HL-60/S4 treated with phorbol 12-myristate 13-acetate at 8.2 ng/mL for 4 days and 3 days (cell line): ENCODE data around the gene HEMK1.

Experiments
- in situ Hi-C: fragments of 300-500 bp; cut with MboI; formaldehyde crosslinking; loops from 2 replicates; pipeline ENCODE4 v1.15.0; 2022; ENCODE audit warnings: low sequenced_read_pairs

Gene HEMK1

DNA sequence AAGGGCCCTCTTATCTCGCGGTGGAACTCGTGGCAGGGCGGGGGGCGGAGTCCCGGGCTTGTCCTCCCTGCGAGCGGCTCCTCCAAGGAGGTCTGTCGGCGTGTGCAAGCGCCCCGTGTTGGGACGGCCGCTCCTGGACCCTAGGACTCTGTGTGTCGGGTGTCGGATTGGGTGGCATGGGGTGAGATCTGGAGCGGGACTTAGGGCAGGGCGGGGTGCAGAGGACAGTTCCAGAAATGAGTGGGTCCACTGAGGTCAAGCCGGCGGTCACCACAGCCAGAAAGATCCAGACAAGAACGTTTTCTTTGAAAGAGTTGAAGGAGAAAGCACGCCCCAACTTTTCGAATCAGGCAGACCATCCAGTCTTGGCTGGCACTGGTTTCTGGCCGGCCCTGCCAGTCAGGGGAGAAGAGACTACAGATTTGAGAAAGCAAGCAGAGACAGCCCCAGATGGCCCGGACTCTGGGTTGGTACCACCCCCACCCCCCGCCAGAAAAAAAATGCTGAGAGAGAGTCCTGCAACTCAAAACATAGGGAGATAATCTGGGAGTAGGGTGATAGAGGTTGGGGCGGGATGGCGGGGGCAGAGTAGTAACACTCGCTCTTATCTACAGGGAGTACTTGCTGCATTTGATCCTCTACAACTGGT is 43.0 kb downstream of the HEMK1 start:
- in situ Hi-C loops: loop anchor here (25.0 kb wide), 1 partner anchor 775 kb away; the partner anchor contains the start of genes MANF and RBM15B

- in situ Hi-C loops: loop anchor here (25.0 kb wide), 1 partner anchor 774 kb away; the partner anchor contains the start of genes MANF and RBM15B
Observed at GRCh38 chr3:50612970-50613846, 43.9 kb downstream of the HEMK1 start.

GRCh38 chr3:50615190-50615589 is 45.9 kb downstream of the HEMK1 start:
- in situ Hi-C loops: loop anchor here (25.0 kb wide), 1 partner anchor 772 kb away; the partner anchor contains the start of genes MANF and RBM15B

GRCh38 chr3:50616003-50616769 is 46.9 kb downstream of the HEMK1 start:
- in situ Hi-C loops: loop anchor here (25.0 kb wide), 1 partner anchor 771 kb away; the partner anchor contains the start of genes MANF and RBM15B

DNA sequence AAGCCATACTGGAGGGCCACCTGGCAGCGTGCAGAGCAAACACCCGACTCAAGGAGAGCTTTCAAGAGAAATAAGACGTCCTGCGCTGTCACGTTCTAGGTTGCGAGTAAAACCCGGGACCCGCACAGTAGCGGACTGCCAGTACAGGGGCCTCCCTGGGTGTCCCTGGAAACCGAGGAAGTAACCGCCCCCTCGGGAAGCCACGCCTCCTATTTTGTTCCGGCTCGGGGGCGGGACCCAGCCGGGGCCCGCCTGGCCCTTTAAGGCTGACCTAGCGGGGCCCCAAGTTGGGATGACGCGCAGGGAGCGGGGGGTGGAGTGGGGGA is 47.4 kb downstream of the HEMK1 start:
- in situ Hi-C loops: loop anchor here (25.0 kb wide), 1 partner anchor 771 kb away; the partner anchor contains the start of genes MANF and RBM15B

GRCh38 chr3:50617096-50617791 is 47.9 kb downstream of the HEMK1 start, which contains the start of gene MAPKAPK3:
Gene MAPKAPK3 (plus strand): TSS chr3:50617151. CDS start chr3:50617566, 415 bp downstream.
- in situ Hi-C loops: loop anchor here (25.0 kb wide), 1 partner anchor 770 kb away; the partner anchor contains the start of genes MANF and RBM15B

DNA sequence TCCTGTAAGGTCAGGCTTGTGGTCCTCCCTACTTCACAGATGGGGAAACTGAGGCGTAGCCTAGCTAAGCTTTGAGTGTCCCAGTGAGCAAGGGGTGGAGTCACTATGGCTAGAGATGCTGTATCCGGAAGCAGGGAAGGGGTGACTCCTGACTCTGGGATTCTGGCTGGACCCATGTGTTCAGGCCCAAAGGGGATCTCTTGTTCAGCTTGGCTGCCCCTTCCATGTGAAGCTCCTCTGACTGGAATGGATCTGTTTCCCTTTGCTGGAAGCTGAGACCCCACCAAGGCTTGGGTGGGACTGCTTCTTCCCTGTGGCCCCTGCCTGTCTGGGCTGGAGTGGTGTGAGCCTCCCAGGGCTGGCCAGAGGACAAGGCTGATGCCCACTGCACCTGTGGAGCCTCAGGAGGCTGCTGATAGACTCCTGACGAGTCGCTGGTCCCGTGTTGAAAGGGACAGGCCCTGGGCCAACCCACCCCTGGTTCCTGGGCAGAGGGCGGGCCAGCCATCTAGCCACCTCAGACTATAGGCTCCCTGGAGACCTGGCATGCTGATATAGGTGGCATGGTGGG is 48.7 kb downstream of the HEMK1 start:
- in situ Hi-C loops: loop anchor here (25.0 kb wide), 1 partner anchor 769 kb away; the partner anchor contains the start of genes MANF and RBM15B

DNA sequence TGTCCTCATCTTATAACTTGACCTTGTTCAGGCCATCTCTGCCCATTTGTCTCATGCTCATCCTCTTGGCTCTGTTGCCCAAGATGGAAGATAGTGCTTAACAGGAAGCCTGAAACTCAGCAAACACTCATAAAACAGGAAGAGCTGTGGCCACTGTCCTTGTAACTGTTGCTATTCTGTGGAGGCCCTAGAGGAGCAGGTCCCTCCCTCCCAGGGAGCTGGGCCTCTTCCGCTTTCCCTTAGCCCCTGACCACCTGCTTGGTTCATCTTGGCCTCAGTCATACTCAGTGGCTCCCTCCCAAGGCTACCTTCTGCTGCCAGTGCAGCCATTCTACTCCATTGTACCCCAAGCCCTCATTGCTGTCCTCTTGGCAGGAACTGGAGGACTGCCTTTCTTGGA is 51.1 kb downstream of the HEMK1 start:
- in situ Hi-C loops: loop anchor here (25.0 kb wide), 1 partner anchor 767 kb away; the partner anchor contains the start of genes MANF and RBM15B

- in situ Hi-C loops: loop anchor here (25.0 kb wide), 1 partner anchor 766 kb away; the partner anchor contains the start of genes MANF and RBM15B
Observed at GRCh38 chr3:50620820-50621219, 51.5 kb downstream of the HEMK1 start.

- in situ Hi-C loops: loop anchor here (25.0 kb wide), 1 partner anchor 764 kb away; the partner anchor contains the start of genes MANF and RBM15B
Observed at GRCh38 chr3:50622881-50623280, 53.6 kb downstream of the HEMK1 start.

GRCh38 chr3:50623840-50624474 is 54.6 kb downstream of the HEMK1 start:
- in situ Hi-C loops: loop anchor here (25.0 kb wide), 1 partner anchor 763 kb away; the partner anchor contains the start of genes MANF and RBM15B

- in situ Hi-C loops: loop anchor here (25.0 kb wide), 1 partner anchor 763 kb away; the partner anchor contains the start of genes MANF and RBM15B
Observed at GRCh38 chr3:50624634-50625033, 55.3 kb downstream of the HEMK1 start.

- in situ Hi-C loops: no loop called here
Observed at GRCh38 chr3:50625231-50626182, 56.2 kb downstream of the HEMK1 start.

DNA sequence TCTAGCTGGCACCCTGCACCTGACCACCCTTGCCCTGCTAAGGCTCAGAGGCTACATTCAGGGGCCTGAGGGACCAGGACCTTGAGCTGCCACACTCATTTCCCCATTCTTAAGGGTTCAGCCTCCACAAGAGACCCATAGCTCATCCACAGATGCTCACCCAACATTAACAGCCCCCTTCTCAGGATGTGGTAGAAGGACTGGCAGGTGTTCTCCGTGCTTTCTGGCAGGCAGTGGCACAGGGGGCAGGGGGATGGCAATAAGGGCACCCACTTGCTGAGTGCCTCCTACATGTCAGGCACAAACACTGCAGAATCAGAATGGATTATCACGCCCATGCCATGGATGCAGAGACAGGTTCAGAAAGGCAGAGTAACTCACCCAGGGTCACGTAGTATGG is 57.1 kb downstream of the HEMK1 start:
- in situ Hi-C loops: no loop called here

DNA sequence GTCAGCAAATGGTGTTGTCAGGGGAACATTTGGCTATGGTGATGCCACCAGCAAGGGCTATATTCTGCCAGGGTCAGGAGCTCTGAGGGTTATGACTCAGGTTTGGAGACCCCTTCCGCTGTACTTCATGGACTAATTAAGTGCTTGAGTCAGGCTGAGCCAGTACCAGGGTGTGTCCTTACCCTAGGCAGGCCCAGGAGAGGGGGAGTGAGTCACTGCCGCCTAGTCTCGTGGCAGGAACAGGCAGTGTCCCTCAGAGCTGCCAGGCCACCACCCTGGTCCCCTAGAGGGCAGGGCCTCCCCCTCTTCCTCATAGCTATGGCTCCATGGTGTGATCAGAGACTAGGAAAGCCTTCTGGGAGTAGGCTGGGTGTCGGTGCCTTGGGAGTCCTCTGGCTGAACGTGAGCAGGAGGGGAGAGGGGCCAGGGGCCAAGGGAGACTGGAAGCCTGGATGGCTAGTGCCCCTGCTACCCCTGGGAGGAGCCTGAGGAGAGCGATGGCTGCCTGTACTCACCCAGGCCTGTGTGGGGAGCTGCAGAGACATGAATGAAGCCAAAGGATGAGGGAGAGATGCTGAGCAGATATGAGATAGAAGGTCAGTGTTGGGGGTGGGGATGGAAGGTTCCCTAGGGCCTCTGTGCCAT is 58.2 kb downstream of the HEMK1 start:
- in situ Hi-C loops: no loop called here

GRCh38 chr3:50628601-50629000 is 59.3 kb downstream of the HEMK1 start:
- in situ Hi-C loops: no loop called here

DNA sequence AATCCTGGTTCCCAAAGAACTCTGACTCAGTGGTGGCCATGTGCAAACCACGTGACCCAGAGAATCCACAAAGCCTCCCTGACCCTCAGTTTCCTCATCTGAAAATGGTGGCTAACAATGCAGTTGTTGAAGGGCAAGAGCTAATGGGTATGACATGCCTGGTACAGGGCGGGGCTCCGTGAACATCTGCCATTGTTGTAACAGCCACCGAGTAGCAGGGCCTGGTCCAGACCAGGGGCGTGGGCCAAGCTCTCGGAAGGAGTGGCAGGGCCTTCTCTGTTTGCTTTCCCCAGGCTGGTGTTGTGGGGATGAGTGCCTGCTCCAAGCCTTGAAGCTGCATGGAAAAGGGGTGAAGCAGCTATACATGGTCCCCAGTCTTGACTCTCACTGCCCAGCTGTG is 61.1 kb downstream of the HEMK1 start:
- in situ Hi-C loops: no loop called here
